H1 (cell line): ENCODE measurements around the gene XKR8. TPM values are rescaled to one million over a fixed set of nuclear protein-coding genes. Genes with fewer than 3 reads are reported as not detected.

ENCODE experiments used
- CTCF ChIA-PET: fragments of 300-600 bp; sonication (Branson Sonifier 250); formaldehyde crosslinking; loops from one replicate; lab custom pipeline; 2021; ENCODE audit not compliant: partially characterized antibody; lab: Charles Lee
- POLR2A ChIA-PET: fragments of 300-600 bp; sonication (Branson Sonifier 250); formaldehyde crosslinking; loops from one replicate; lab custom pipeline; 2021; ENCODE audit warnings: inconsistent platforms; ENCODE audit not compliant: partially characterized antibody; lab: Charles Lee
- DNase-seq, 2 experiments: peaks; one replicate each; pipeline versions ENCODE4 v3.0.0 to v3.0.0-alpha.2; 2010 to 2022; ENCODE audit warnings: low spot score in 2 of 2, low read depth in 1 of 2, mixed read lengths in 1 of 2
- FAIRE-seq: peaks from 2 replicates; lab custom pipeline; 2011; peaks lifted over from hg19 to GRCh38; lab: Jason Lieb, UNC
- H2AFZ ChIP-seq: 2 replicates; pipeline ENCODE4 v1.8.1; 2012; ENCODE audit warnings: low read length, inconsistent platforms
- H2AK5ac ChIP-seq: 2 replicates; pipeline ENCODE4 v1.6.1; 2013; ENCODE audit warnings: low read depth, low read length
- H2BK120ac ChIP-seq: replicated peaks from 2 replicates; pipeline ENCODE3; 2013; ENCODE audit warnings: low read depth, low read length, inconsistent platforms
- H2BK12ac ChIP-seq: 2 replicates; pipeline ENCODE4 v1.6.1; 2013; ENCODE audit warnings: low read depth, low read length
- H2BK15ac ChIP-seq: 2 replicates; pipeline ENCODE4 v1.6.1; 2013; ENCODE audit warnings: low read length
- H2BK20ac ChIP-seq: 2 replicates; pipeline ENCODE4 v1.6.1; 2013; ENCODE audit warnings: low read length
- H2BK5ac ChIP-seq: 2 replicates; pipeline ENCODE4 v1.6.1; 2013; ENCODE audit warnings: low read depth, low read length
- H3K14ac ChIP-seq: 2 replicates; pipeline ENCODE4 v1.6.1; 2013; ENCODE audit warnings: inconsistent platforms; ENCODE audit not compliant: insufficient read length
- H3K18ac ChIP-seq: 2 replicates; pipeline ENCODE4 v1.6.1; 2013; ENCODE audit warnings: low read length; ENCODE audit errors: extremely low read depth
- H3K23ac ChIP-seq: 2 replicates; pipeline ENCODE4 v1.6.1; 2013; ENCODE audit warnings: inconsistent platforms; ENCODE audit not compliant: insufficient read length
- H3K23me2 ChIP-seq: 2 replicates; pipeline ENCODE4 v1.6.1; 2013; ENCODE audit warnings: low read depth, low read length
- H3K27ac ChIP-seq: 2 replicates; pipeline ENCODE4 v1.6.1; 2011; ENCODE audit warnings: low read depth, low read length, inconsistent platforms
- H3K27me3 ChIP-seq, 4 experiments: replicated peaks in 1 of 4; 1 replicate in 1 of 4; 2 replicates in 3 of 4; pipeline versions ENCODE4 v1.6.1 to v1.8.1; 2011 to 2013; ENCODE audit warnings: low read length in 3 of 4, mild to moderate bottlenecking in 3 of 4, inconsistent platforms in 2 of 4, mixed read lengths in 2 of 4, moderate library complexity in 1 of 4; ENCODE audit not compliant: control insufficient read depth in 3 of 4, insufficient read depth in 3 of 4; ENCODE audit errors: extremely low read depth in 1 of 4
- H3K36me3 ChIP-seq, 4 experiments: 2 replicates each; pipeline versions ENCODE4 v1.6.1 to v1.8.1; 2011 to 2013; ENCODE audit warnings: mild to moderate bottlenecking in 4 of 4, low read length in 3 of 4, moderate library complexity in 2 of 4, control low read depth in 1 of 4, inconsistent platforms in 1 of 4; ENCODE audit not compliant: insufficient read depth in 4 of 4, control insufficient read depth in 2 of 4
- H3K4ac ChIP-seq: replicated peaks from 2 replicates; pipeline ENCODE3; 2013; ENCODE audit warnings: low read length, low read depth, mixed read lengths, inconsistent platforms; ENCODE audit not compliant: insufficient read length
- H3K4me1 ChIP-seq, 4 experiments: replicated peaks in 1 of 4; 1 replicate in 1 of 4; 2 replicates in 3 of 4; pipeline versions ENCODE4 v1.6.1 to v1.8.1; 2011 to 2013; ENCODE audit warnings: low read length in 3 of 4, inconsistent platforms in 2 of 4, mixed read lengths in 1 of 4; ENCODE audit not compliant: insufficient read depth in 4 of 4, control insufficient read depth in 3 of 4
- H3K4me2 ChIP-seq, 2 experiments: 2 replicates each; pipeline versions ENCODE4 v1.6.1 to v1.8.1; 2011 to 2013; ENCODE audit warnings: low read depth in 2 of 2, low read length in 2 of 2, control low read depth in 1 of 2, inconsistent platforms in 1 of 2, mild to moderate bottlenecking in 1 of 2; ENCODE audit not compliant: insufficient read depth in 1 of 2
- H3K4me3 ChIP-seq, 4 experiments: fragments of 200-600, 300-600 bp in 1 of 4; sonication (generic), shearing (Covaris generic), sonication (Bioruptor Twin) in 1 of 4; 2 replicates each; pipeline versions ENCODE4 v1.5.1 to v1.8.1; 2011 to 2016; ENCODE audit warnings: low read length in 4 of 4, low read depth in 3 of 4, control low read depth in 2 of 4, inconsistent platforms in 2 of 4, mild to moderate bottlenecking in 2 of 4, mixed read lengths in 1 of 4, moderate library complexity in 1 of 4; ENCODE audit not compliant: insufficient read depth in 2 of 4; ENCODE audit errors: extremely low read depth in 1 of 4
- H3K56ac ChIP-seq: replicated peaks from 2 replicates; pipeline ENCODE3; 2013; ENCODE audit warnings: low read depth, mild to moderate bottlenecking, mixed read lengths, low read length, inconsistent platforms; ENCODE audit not compliant: insufficient read length
- H3K79me1 ChIP-seq: 2 replicates; pipeline ENCODE4 v1.6.1; 2013; ENCODE audit warnings: low read depth, low read length, control low read depth
- H3K79me2 ChIP-seq, 2 experiments: 2 replicates each; pipeline versions ENCODE4 v1.6.1 to v1.8.1; 2012 to 2013; ENCODE audit warnings: low read length in 2 of 2, mild to moderate bottlenecking in 2 of 2, inconsistent platforms in 1 of 2; ENCODE audit not compliant: insufficient read depth in 2 of 2, control insufficient read depth in 1 of 2
- H3K9ac ChIP-seq, 4 experiments: replicated peaks in 1 of 4; 1 replicate in 1 of 4; 2 replicates in 3 of 4; pipeline versions ENCODE4 v1.6.1 to v1.8.1; 2011 to 2013; ENCODE audit warnings: low read depth in 3 of 4, low read length in 3 of 4, control low read depth in 2 of 4, mild to moderate bottlenecking in 2 of 4, moderate library complexity in 2 of 4, inconsistent platforms in 1 of 4; ENCODE audit errors: extremely low read depth in 1 of 4
- H3K9me3 ChIP-seq, 2 experiments: 2 replicates each; pipeline versions ENCODE4 v1.6.1 to v1.8.1; 2012 to 2013; ENCODE audit warnings: mild to moderate bottlenecking in 2 of 2, moderate library complexity in 2 of 2, control low read depth in 1 of 2, inconsistent platforms in 1 of 2, low read depth in 1 of 2, low read length in 1 of 2, mixed read lengths in 1 of 2; ENCODE audit not compliant: insufficient read depth in 2 of 2
- H4K20me1 ChIP-seq, 2 experiments: replicated peaks in 1 of 2; 2 replicates each; pipeline versions ENCODE3 to v1.8.1; 2011 to 2013; ENCODE audit warnings: inconsistent platforms in 2 of 2, low read length in 2 of 2, mild to moderate bottlenecking in 1 of 2; ENCODE audit not compliant: insufficient read depth in 2 of 2, control insufficient read depth in 1 of 2
- H4K5ac ChIP-seq: 2 replicates; pipeline ENCODE4 v1.6.1; 2013; ENCODE audit warnings: low read length, low read depth, mixed read lengths, inconsistent platforms; ENCODE audit not compliant: insufficient read length
- H4K8ac ChIP-seq: 2 replicates; pipeline ENCODE4 v1.8.0; 2013; ENCODE audit warnings: mild to moderate bottlenecking, moderate library complexity, low read length, inconsistent platforms; ENCODE audit not compliant: insufficient read depth; ENCODE audit errors: extremely low read depth
- H4K91ac ChIP-seq: replicated peaks from 2 replicates; pipeline ENCODE3; 2013; ENCODE audit warnings: low read length, mixed read lengths, inconsistent platforms; ENCODE audit not compliant: insufficient read length
- CTBP2 ChIP-seq: IDR thresholded peaks from 2 replicates; pipeline ENCODE4 v1.7.0; 2011; ENCODE audit warnings: borderline replicate concordance, mild to moderate bottlenecking, moderate library complexity, mixed read lengths, low read length; ENCODE audit not compliant: insufficient read depth, insufficient read length
- CTCF ChIP-seq, 3 experiments: IDR thresholded peaks; 1 replicate in 2 of 3; 2 replicates in 1 of 3; pipeline versions ENCODE4 v1.5.1 to v1.6.1; 2011; ENCODE audit warnings: low read length in 3 of 3, mild to moderate bottlenecking in 3 of 3, inconsistent platforms in 2 of 3, low read depth in 1 of 3, moderate library complexity in 1 of 3; ENCODE audit not compliant: insufficient read depth in 1 of 3; ENCODE audit errors: control extremely low read depth in 1 of 3
- RAD21 ChIP-seq, 2 experiments: IDR thresholded peaks in 1 of 2; conservative IDR thresholded peaks in 1 of 2; 2 replicates each; pipeline ENCODE4 v1.6.1; 2011; ENCODE audit warnings: low read depth in 2 of 2, low read length in 2 of 2, improper control_type of control experiment in 1 of 2, inconsistent platforms in 1 of 2, mild to moderate bottlenecking in 1 of 2, moderate library complexity in 1 of 2
- YY1 ChIP-seq: IDR thresholded peaks from 2 replicates; pipeline ENCODE4 v1.6.1; 2011; ENCODE audit warnings: low read depth, mild to moderate bottlenecking, low read length
- WGBS, 2 experiments: shearing (Covaris generic) in 1 of 2; methylation state at CpG; one replicate each; pipeline versions ENCODE4 v1.1.6 to v1.1.7; 2013 to 2015; ENCODE audit warnings: low lambda C conversion rate in 2 of 2, mixed read lengths in 2 of 2, inconsistent platforms in 1 of 2, low coverage in 1 of 2, missing lambda C conversion rate in 1 of 2; ENCODE audit not compliant: insufficient replicate concordance in 2 of 2, insufficient coverage in 1 of 2, insufficient read length in 1 of 2; ENCODE audit errors: extremely low coverage in 1 of 2, missing lambda C conversion rate in 1 of 2; 5-methylcytosine and 5-hydroxymethylcytosine counted together
- polyA plus RNA-seq, 7 experiments: library from polyadenylated mRNA; depleted of rRNA in 3 of 7; stranded (reverse) in 5 of 7; unstranded in 2 of 7; fragments of >200 nt in 5 of 7; fragments of 200-250 nt in 2 of 7; gene quantifications; 1 replicate in 5 of 7; 2 replicates in 1 of 7; 4 replicates in 1 of 7; pipeline versions ENCODE4 v1.2.1 to v1.2.3, GENCODE V29; 2011 to 2013; ENCODE audit warnings: missing spikeins in 2 of 7, mixed read lengths in 2 of 7
- total RNA-seq: library from RNA; stranded (reverse); fragmentation: NEBNext Ultra II Directional; extraction: Animal tissue kit (Norgen Biotek cat#: 25700); gene quantifications from 2 replicates; pipeline ENCODE4 v1.2.1, GENCODE V29; 2021

Gene XKR8
- total and polyA plus RNA-seq, 2 of the 8 experiments (the other 6 are each of a cell fraction or from before 2014, with no cell fraction given) = 14.2 to 16.3 TPM

- peak overlapping the region; percentile 72; the same call in 1 of the 2 replicates for H2BK15ac ChIP-seq
- ChIA-PET POLR2A (interaction anchor here (0.7 to 3.1 kb wide), 5 partner anchors 10 to 54 kb away, joined by 3 to 10 read pairs (median 3); partner anchors contain the start of gene XKR8), CTCF (interaction anchor here (0.5 to 5.3 kb wide), 21 partner anchors 8 to 282 kb away, joined by 3 to 46 read pairs (median 5); partner anchors contain the start of gene XKR8)
- H2BK5ac ChIP-seq = peak overlapping the region; percentile 88
- no peak overlapping the region for H3K4me2 ChIP-seq
- no peak overlapping the region for H2BK120ac ChIP-seq
- no peak overlapping the region for H3K14ac ChIP-seq
- peaks cover 7% of the 10 kb centered on the region for H3K23me2 ChIP-seq
- no peak overlapping the region for H3K56ac ChIP-seq
- peaks cover 16 to 25% (median 19%) of the 10 kb centered on the region in 4 experiments for H3K4me1 ChIP-seq
- no peaks in the 10 kb centered on the region for H3K9me3 ChIP-seq
- no peaks in the 10 kb centered on the region for H3K27me3 ChIP-seq
- H2AK5ac ChIP-seq = no peak overlapping the region
- no peak overlapping the region for H3K27ac ChIP-seq
- TF ChIP-seq RAD21 (IDR thresholded peaks at IDR 0.05 in 1 of 2, conservative IDR thresholded peaks at IDR 0.05 in 1 of 2; ENCODE audit: low read depth in 2 of 2, low read length in 2 of 2) (peak; percentile 35 to 55; a peak in 3 of 4 replicates), CTBP2 (no peak), CTCF (IDR thresholded peaks at IDR 0.05; ENCODE audit: control extremely low read depth in 1 of 3, insufficient read depth in 1 of 3, low read depth in 1 of 3, low read length in 3 of 3) (peak; percentile 40 to 52 (median 43); a peak in 3 of 4 replicates), YY1 (no peak)
- 58% methylated on average over 6 of the region's 6 CpGs; no CpG with 5 or more reads in 1 of the 2 experiments for WGBS, 2 experiments
- peaks cover 0 to 15% (median 9%) of the 10 kb centered on the region in 4 experiments; a peak in 7 of 8 replicates for H3K36me3 ChIP-seq
- peak in 1 of 2 experiments; percentile 73 for DNase-seq
- H3K4ac ChIP-seq = peak overlapping the region; percentile 36
- peak overlapping the region; percentile 32; the same call in 1 of the 2 replicates for H3K18ac ChIP-seq
- peaks cover 0 to 26% of the 10 kb centered on the region in 2 experiments; a peak in 3 of 4 replicates for H3K79me2 ChIP-seq
- H3K79me1 ChIP-seq = peaks cover 17% of the 10 kb centered on the region; the same call in 1 of the 2 replicates
- no peak overlapping the region for H4K91ac ChIP-seq
- no peak overlapping the region for H3K23ac ChIP-seq
- no peak overlapping the region for H2AFZ ChIP-seq
- H3K4me3 ChIP-seq = no peak overlapping the region
- H2BK20ac ChIP-seq = no peak overlapping the region
- 0 out of 2 replicates have a peak overlapping the region, but pooled peaks have one; percentile 75 for H2BK12ac ChIP-seq
- H4K5ac ChIP-seq = no peak overlapping the region
- peaks cover 0 to 10% of the 10 kb centered on the region in 2 experiments for H4K20me1 ChIP-seq
- no peak for FAIRE-seq
- H4K8ac ChIP-seq = no peak overlapping the region; the same call in 1 of the 2 replicates
- H3K9ac ChIP-seq = no peak overlapping the region
Observed at GRCh38 chr1:27940297-27940696, 19.5 kb upstream of the XKR8 start.
